ENCODE results near the gene FXYD2. TPM values are rescaled to one million over a fixed set of nuclear protein-coding genes. Genes with fewer than 3 reads are reported as not detected.

The FXYD2 gene
- total and polyA plus RNA-seq, 2 of the 4 experiments (the other 2 are of a cell fraction): 0.09 TPM; not detected in 1

GRCh38 chr11:117771841-117772240, 52.7 kb downstream of the FXYD2 start:
- H4K20me1 ChIP-seq (ENCODE audit: insufficient read depth, low read length): no peaks in the 10 kb centered on the region
- no peak overlapping the region for H3K4me3 ChIP-seq (ENCODE audit: insufficient read depth, low read depth, low read length)
- H3K36me3 ChIP-seq (ENCODE audit: control insufficient read depth, insufficient read depth, low read length): no peaks in the 10 kb centered on the region
- no peak overlapping the region for H3K18ac ChIP-seq (ENCODE audit: low read depth, low read length)
- no peak overlapping the region for H2BK120ac ChIP-seq (ENCODE audit: low read depth, low read length)
- no peak overlapping the region for H3K4ac ChIP-seq (ENCODE audit: low read depth, low read length)
- dilution Hi-C loops (cut with HindIII; ENCODE audit: low sequenced_read_pairs, unreplicated experiment): no loop called here
- no peak overlapping the region for H4K8ac ChIP-seq (ENCODE audit: low read depth in 2 of 2, low read length in 2 of 2)
- no TSS peak for BruUV-seq (replicated peaks)
- CTCF ChIA-PET: no interaction called here
- no peak overlapping the region for H2AFZ ChIP-seq (replicated peaks; ENCODE audit: low read length, poor library complexity)
- H2AK5ac ChIP-seq (ENCODE audit: low read depth, low read length): no peak overlapping the region
- no peak for TF ChIP-seq RFX5 (IDR thresholded peaks at IDR 0.05; ENCODE audit: low read depth, low read length)
- TF ChIP-seq RCOR1 (IDR thresholded peaks at IDR 0.05; ENCODE audit: insufficient replicate concordance, low read length): no peak
- no peak for TF ChIP-seq FOS (IDR thresholded peaks at IDR 0.05; ENCODE audit: low read depth, low read length)
- no peak for TF ChIP-seq MAFK (IDR thresholded peaks at IDR 0.05; ENCODE audit: low read depth, low read length)
- no peak for TF ChIP-seq SMC3 (IDR thresholded peaks at IDR 0.05; ENCODE audit: low read depth, low read length)
- no peak for TF ChIP-seq ELK1 (IDR thresholded peaks at IDR 0.05; ENCODE audit: borderline replicate concordance, low read depth, low read length)
- no peak for TF ChIP-seq CEBPB (IDR thresholded peaks at IDR 0.05; ENCODE audit: low read depth, low read length)
- TF ChIP-seq, protein P1, sequence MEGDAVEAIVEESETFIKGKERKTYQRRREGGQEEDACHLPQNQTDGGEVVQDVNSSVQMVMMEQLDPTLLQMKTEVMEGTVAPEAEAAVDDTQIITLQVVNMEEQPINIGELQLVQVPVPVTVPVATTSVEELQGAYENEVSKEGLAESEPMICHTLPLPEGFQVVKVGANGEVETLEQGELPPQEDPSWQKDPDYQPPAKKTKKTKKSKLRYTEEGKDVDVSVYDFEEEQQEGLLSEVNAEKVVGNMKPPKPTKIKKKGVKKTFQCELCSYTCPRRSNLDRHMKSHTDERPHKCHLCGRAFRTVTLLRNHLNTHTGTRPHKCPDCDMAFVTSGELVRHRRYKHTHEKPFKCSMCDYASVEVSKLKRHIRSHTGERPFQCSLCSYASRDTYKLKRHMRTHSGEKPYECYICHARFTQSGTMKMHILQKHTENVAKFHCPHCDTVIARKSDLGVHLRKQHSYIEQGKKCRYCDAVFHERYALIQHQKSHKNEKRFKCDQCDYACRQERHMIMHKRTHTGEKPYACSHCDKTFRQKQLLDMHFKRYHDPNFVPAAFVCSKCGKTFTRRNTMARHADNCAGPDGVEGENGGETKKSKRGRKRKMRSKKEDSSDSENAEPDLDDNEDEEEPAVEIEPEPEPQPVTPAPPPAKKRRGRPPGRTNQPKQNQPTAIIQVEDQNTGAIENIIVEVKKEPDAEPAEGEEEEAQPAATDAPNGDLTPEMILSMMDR (conservative IDR thresholded peaks at IDR 0.05; ENCODE audit: low read depth, low read length): no peak
- TF ChIP-seq BHLHE40 (IDR thresholded peaks at IDR 0.05; ENCODE audit: low read depth, low read length): no peak
- no peak for TF ChIP-seq CHD1 (IDR thresholded peaks at IDR 0.05; ENCODE audit: low read depth, low read length)
- TF ChIP-seq, protein P2, sequence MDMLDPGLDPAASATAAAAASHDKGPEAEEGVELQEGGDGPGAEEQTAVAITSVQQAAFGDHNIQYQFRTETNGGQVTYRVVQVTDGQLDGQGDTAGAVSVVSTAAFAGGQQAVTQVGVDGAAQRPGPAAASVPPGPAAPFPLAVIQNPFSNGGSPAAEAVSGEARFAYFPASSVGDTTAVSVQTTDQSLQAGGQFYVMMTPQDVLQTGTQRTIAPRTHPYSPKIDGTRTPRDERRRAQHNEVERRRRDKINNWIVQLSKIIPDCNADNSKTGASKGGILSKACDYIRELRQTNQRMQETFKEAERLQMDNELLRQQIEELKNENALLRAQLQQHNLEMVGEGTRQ (IDR thresholded peaks at IDR 0.05; ENCODE audit: low read depth, low read length): no peak
- TF ChIP-seq POLR2A (IDR thresholded peaks at IDR 0.05; ENCODE audit: low read depth, low read length): no peak
- no peak for TF ChIP-seq RAD21 (IDR thresholded peaks at IDR 0.05; ENCODE audit: low read length)
- TF ChIP-seq NFE2L2 (IDR thresholded peaks at IDR 0.05; ENCODE audit: low read depth, low read length): no peak
- TF ChIP-seq MAZ (IDR thresholded peaks at IDR 0.05; ENCODE audit: borderline replicate concordance, low read depth, low read length): no peak
- no peak for TF ChIP-seq MXI1 (IDR thresholded peaks at IDR 0.05; ENCODE audit: borderline replicate concordance, low read depth, low read length)
- no peak overlapping the region for H4K5ac ChIP-seq (ENCODE audit: low read depth, low read length)
- H3K79me1 ChIP-seq (ENCODE audit: low read depth in 1 of 2, low read length in 2 of 2): no peaks in the 10 kb centered on the region
- no peak overlapping the region for H3K14ac ChIP-seq (replicated peaks; ENCODE audit: low read depth, low read length)
- H2BK15ac ChIP-seq (ENCODE audit: low read depth, low read length): no peak overlapping the region
- H3K27ac ChIP-seq (ENCODE audit: insufficient read depth, low read length): no peak overlapping the region
- no peak overlapping the region for H3K9ac ChIP-seq (ENCODE audit: low read depth, low read length)
- H3K9me3 ChIP-seq (ENCODE audit: control insufficient read depth, insufficient read depth, low read length): no peaks in the 10 kb centered on the region
- H3K9me1 ChIP-seq (ENCODE audit: insufficient read depth, low read length): no peaks in the 10 kb centered on the region
- H3K4me1 ChIP-seq (ENCODE audit: control insufficient read depth, insufficient read depth, low read length): no peaks in the 10 kb centered on the region
- H3K23ac ChIP-seq (ENCODE audit: low read depth, low read length): no peak overlapping the region
- no peak overlapping the region for H2BK5ac ChIP-seq (ENCODE audit: low read depth, low read length, poor library complexity, severe bottlenecking)
- H2AK9ac ChIP-seq (replicated peaks; ENCODE audit: low read depth, low read length, poor library complexity): no peak overlapping the region
- DNase-seq: no peak
- in situ Hi-C loops (cut with MboI; ENCODE audit: low sequenced_read_pairs): no loop called here
- no peak overlapping the region for H3K56ac ChIP-seq (ENCODE audit: extremely low read depth, insufficient read depth, low read length)
- no peak overlapping the region for H4K91ac ChIP-seq (ENCODE audit: insufficient read depth, low read depth, low read length)
- intact Hi-C loops (cut with micrococcal nuclease): no loop called here
- no CpG with 5 or more reads among the region's 7 CpGs for WGBS, 2 experiments (ENCODE audit: extremely low coverage in 2 of 2, insufficient read length in 1 of 2)
- POLR2A ChIA-PET (ENCODE audit: unreplicated experiment): no interaction called here
- H3K4me2 ChIP-seq (ENCODE audit: low read depth, low read length): no peak overlapping the region
- H3K27me3 ChIP-seq (ENCODE audit: control insufficient read depth, insufficient read depth, low read length): peaks cover 5% of the 10 kb centered on the region
- H2BK20ac ChIP-seq (ENCODE audit: low read depth, low read length): no peak overlapping the region
- ATAC-seq (ENCODE audit: low read depth): no peak

All from IMR-90 (cell line).